Measurements from ENCODE around the gene PLA2G15. TPM values are rescaled to one million over a fixed set of nuclear protein-coding genes. Genes with fewer than 3 reads are reported as not detected.

The PLA2G15 gene
- total RNA-seq, 1 donor from 2014 or later = 18.2 TPM

GRCh38 chr16:68234188-68235107 lies 10.7 kb upstream of the PLA2G15 start:
- peaks cover 40% of the 10 kb centered on the region for H3K4me1 ChIP-seq
- peak overlapping the region; percentile 68 for H3K27ac ChIP-seq
- H3K36me3 ChIP-seq = peaks cover 0 to 19% of the 10 kb centered on the region in 2 donors
- no peaks in the 10 kb centered on the region for H3K27me3 ChIP-seq
- intact Hi-C loops (cut with DNase I) = loop anchor here (5.0 kb wide), 1 partner anchor 152 kb away; no protein-coding TSS in a partner anchor
- DNase-seq (ENCODE audit: extremely low spot score in 2 of 2) = no peak
- TF ChIP-seq CTCF (IDR thresholded peaks at IDR 0.05) = no peak
- peak; percentile 41 to 66 for TF ChIP-seq POLR2AphosphoS5 (IDR thresholded peaks at IDR 0.05; ENCODE audit: insufficient read depth in 1 of 2, low read depth in 1 of 2)
- TF ChIP-seq POLR2A (IDR thresholded peaks at IDR 0.05) = no peak
- H3K9me3 ChIP-seq = no peaks in the 10 kb centered on the region
- H3K4me3 ChIP-seq = peak overlapping the region in 1 of 2 donors; percentile 64

- peaks cover 40% of the 10 kb centered on the region for H3K4me1 ChIP-seq
- intact Hi-C loops (cut with DNase I) = loop anchor here (5.0 kb wide), 1 partner anchor 153 kb away; no protein-coding TSS in a partner anchor
- no peak for DNase-seq (ENCODE audit: extremely low spot score in 2 of 2)
Measured at GRCh38 chr16:68235108-68235886, 9.9 kb upstream of the PLA2G15 start.

GRCh38 chr16:68235887-68236136 lies 9.4 kb upstream of the PLA2G15 start, which contains the start of gene ESRP2:
Gene ESRP2 (minus strand): TSS chr16:68236127. CDS start chr16:68236045, 82 bp downstream.
- peaks cover 0 to 11% of the 10 kb centered on the region in 2 donors for H3K36me3 ChIP-seq
- intact Hi-C loops (cut with DNase I) = loop anchor here (5.0 kb wide), 1 partner anchor 154 kb away; no protein-coding TSS in a partner anchor
- peaks cover 40% of the 10 kb centered on the region for H3K4me1 ChIP-seq
- H3K9me3 ChIP-seq = no peaks in the 10 kb centered on the region
- H3K4me3 ChIP-seq = peak within 1 kb of the TSS; percentile 64 to 72
- no peaks in the 10 kb centered on the region for H3K27me3 ChIP-seq
- peak within 1 kb of the TSS; percentile 68 for H3K27ac ChIP-seq
- DNase-seq (ENCODE audit: extremely low spot score in 2 of 2) = no peak
- TF ChIP-seq POLR2A (IDR thresholded peaks at IDR 0.05) = no peak
- no peak for TF ChIP-seq CTCF (IDR thresholded peaks at IDR 0.05)
- TF ChIP-seq POLR2AphosphoS5 (IDR thresholded peaks at IDR 0.05; ENCODE audit: insufficient read depth in 1 of 2, low read depth in 1 of 2) = no peak

More at GRCh38 chr16:68235108-68235886, 9.9 kb upstream of the PLA2G15 start:
- peaks cover 0 to 15% of the 10 kb centered on the region in 2 donors for H3K36me3 ChIP-seq
- H3K27ac ChIP-seq = peak overlapping the region; percentile 68
- H3K4me3 ChIP-seq = peak overlapping the region; percentile 64 to 72
- no peaks in the 10 kb centered on the region for H3K9me3 ChIP-seq
- no peaks in the 10 kb centered on the region for H3K27me3 ChIP-seq
- no peak for TF ChIP-seq POLR2AphosphoS5 (IDR thresholded peaks at IDR 0.05; ENCODE audit: insufficient read depth in 1 of 2, low read depth in 1 of 2)
- TF ChIP-seq POLR2A (IDR thresholded peaks at IDR 0.05) = no peak
- no peak for TF ChIP-seq CTCF (IDR thresholded peaks at IDR 0.05)

- H3K4me3 ChIP-seq = peak overlapping the region; percentile 64 to 72
Measured at GRCh38 chr16:68236137-68236825, 8.9 kb upstream of the PLA2G15 start.

More at GRCh38 chr16:68236137-68236825, 8.9 kb upstream of the PLA2G15 start:
- H3K27ac ChIP-seq = peak overlapping the region; percentile 61
- no peaks in the 10 kb centered on the region for H3K9me3 ChIP-seq
- H3K36me3 ChIP-seq = peaks cover 0 to 10% of the 10 kb centered on the region in 2 donors
- H3K27me3 ChIP-seq = no peaks in the 10 kb centered on the region
- intact Hi-C loops (cut with DNase I) = loop anchor here (5.0 kb wide), 1 partner anchor 154 kb away; no protein-coding TSS in a partner anchor
- no peak for DNase-seq (ENCODE audit: extremely low spot score in 2 of 2)
- no peak for TF ChIP-seq CTCF (IDR thresholded peaks at IDR 0.05)
- peak in 1 of 2 donors; percentile 54 for TF ChIP-seq POLR2AphosphoS5 (IDR thresholded peaks at IDR 0.05; ENCODE audit: insufficient read depth in 1 of 2, low read depth in 1 of 2)
- peaks cover 40% of the 10 kb centered on the region for H3K4me1 ChIP-seq

Measured in vagina (tissue), 2 donors.